Renal pelvis (tissue), 4 donors: ENCODE results near the gene RNLS. TPM values are rescaled to one million over a fixed set of nuclear protein-coding genes. Genes with fewer than 3 reads are reported as not detected.
"Not testable (repeated sequence)": the region's sequence is repeated elsewhere in the genome, so short reads cannot be mapped to it uniquely, and the experiment has no call there.

Source experiments
- DNase-seq: peaks from one replicate; pipeline ENCODE4 v3.0.0-alpha.2; 2013
- polyA plus RNA-seq, 3 donors: library from polyadenylated mRNA; unstranded; fragments of 120-200 nt; gene quantifications; one replicate each; pipeline ENCODE4 v1.2.1, GENCODE V29; 2013; ENCODE audit not compliant: insufficient read length in 3 of 3

RNLS gene
- polyA plus RNA-seq, 3 donors = 16.8 to 18.4 (median 16.9) TPM

GRCh38 chr10:88297103-88297502 lies 286.0 kb downstream of the RNLS start:
- DNase-seq = no peak

- no peak for DNase-seq
Observed at GRCh38 chr10:88293651-88294230, 289.4 kb downstream of the RNLS start.

GRCh38 chr10:88293073-88293472 lies 290.0 kb downstream of the RNLS start:
- DNase-seq = no peak

- DNase-seq = no peak
Observed at GRCh38 chr10:88292185-88292514, 291.0 kb downstream of the RNLS start.

GRCh38 chr10:88291289-88292184 lies 291.6 kb downstream of the RNLS start:
- no peak for DNase-seq

- DNase-seq = no peak
Observed at GRCh38 chr10:88289342-88289741, 293.8 kb downstream of the RNLS start.

GRCh38 chr10:88288320-88289059 lies 294.6 kb downstream of the RNLS start:
- DNase-seq = no peak

GRCh38 chr10:88286030-88286429 lies 297.1 kb downstream of the RNLS start:
- no peak for DNase-seq

GRCh38 chr10:88281592-88282347 lies 301.3 kb downstream of the RNLS start:
- no peak for DNase-seq

GRCh38 chr10:88280518-88280917 lies 302.6 kb downstream of the RNLS start:
- DNase-seq = no peak

GRCh38 chr10:88278912-88279311 lies 304.2 kb downstream of the RNLS start:
- DNase-seq = no peak

- DNase-seq = not testable (repeated sequence)
Observed at GRCh38 chr10:88276945-88277344, 306.2 kb downstream of the RNLS start.

GRCh38 chr10:88274286-88274685 lies 308.8 kb downstream of the RNLS start:
- DNase-seq = no peak

- no peak for DNase-seq
Observed at GRCh38 chr10:88273567-88273966, 309.6 kb downstream of the RNLS start.

GRCh38 chr10:88271761-88272543 lies 311.2 kb downstream of the RNLS start:
- no peak for DNase-seq

GRCh38 chr10:88270871-88271713 lies 312.0 kb downstream of the RNLS start:
- no peak for DNase-seq

GRCh38 chr10:88270061-88270808 lies 312.9 kb downstream of the RNLS start:
- no peak for DNase-seq

- DNase-seq = no peak
Observed at GRCh38 chr10:88262591-88263234, 320.4 kb downstream of the RNLS start.

GRCh38 chr10:88261152-88261551 lies 322.0 kb downstream of the RNLS start:
- DNase-seq = no peak
